G401 (cell line): ENCODE measurements around the gene TXNDC16. TPM values are rescaled to one million over a fixed set of nuclear protein-coding genes. Genes with fewer than 3 reads are reported as not detected.
"Not testable (repeated sequence)": the region's sequence is repeated elsewhere in the genome, so short reads cannot be mapped to it uniquely, and the experiment has no call there.

ENCODE experiments used
- DNase-seq: peaks from one replicate; pipeline ENCODE4 v3.0.0-alpha.2; 2015; ENCODE audit warnings: low spot score
- in situ Hi-C: cut with HindIII; loops from 2 replicates; pipeline ENCODE4 v1.10.0; 2016; ENCODE audit warnings: low sequenced_read_pairs, mixed read lengths
- total RNA-seq: library from RNA; depleted of rRNA; stranded (reverse); fragments of >200 nt; shearing (Covaris generic); gene quantifications from 2 replicates; pipeline ENCODE4 v1.2.3, GENCODE V29; 2014

The TXNDC16 gene
- total RNA-seq, 1 experiment from 2014 or later, result 17.1 TPM

DNA sequence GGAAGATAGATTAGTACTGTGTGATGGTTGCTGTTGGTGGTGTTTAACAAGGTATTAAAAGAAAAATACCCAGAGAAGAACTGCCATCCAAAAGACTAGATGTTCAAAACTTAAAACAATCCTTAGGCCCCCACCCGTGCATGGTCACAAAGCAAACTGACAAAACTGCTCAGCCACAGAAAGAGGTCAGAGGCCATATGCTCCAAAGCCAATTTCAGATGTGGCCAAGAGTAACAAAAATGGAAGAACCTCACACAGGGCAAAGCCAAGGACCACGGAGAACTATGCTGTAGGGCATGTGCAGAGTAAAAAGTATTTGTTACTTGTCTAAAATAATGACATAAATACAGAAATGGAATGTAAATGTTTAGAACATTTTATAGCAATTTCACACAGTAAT, 5.3 kb downstream of the TXNDC16 start:
- no peak for DNase-seq
- in situ Hi-C loops, result no loop called here

DNA sequence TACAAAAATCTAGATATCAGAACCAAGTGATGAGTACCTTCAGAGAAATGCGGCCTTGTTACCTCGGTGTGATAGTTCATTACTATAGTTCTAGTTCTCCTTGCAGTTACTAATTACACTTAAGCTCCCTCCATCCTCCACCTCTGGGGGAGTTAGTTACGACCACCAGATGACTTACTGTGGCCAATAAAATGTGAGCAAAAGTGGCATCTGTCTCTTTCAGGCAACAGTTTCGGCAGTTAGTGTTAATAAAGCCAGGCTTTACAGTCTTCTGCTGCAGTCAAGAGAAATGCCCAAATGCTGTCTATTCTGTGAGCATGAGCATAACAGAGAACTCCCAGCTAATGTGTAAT, 6.0 kb downstream of the TXNDC16 start:
- DNase-seq, result no peak
- in situ Hi-C loops, result no loop called here

DNA sequence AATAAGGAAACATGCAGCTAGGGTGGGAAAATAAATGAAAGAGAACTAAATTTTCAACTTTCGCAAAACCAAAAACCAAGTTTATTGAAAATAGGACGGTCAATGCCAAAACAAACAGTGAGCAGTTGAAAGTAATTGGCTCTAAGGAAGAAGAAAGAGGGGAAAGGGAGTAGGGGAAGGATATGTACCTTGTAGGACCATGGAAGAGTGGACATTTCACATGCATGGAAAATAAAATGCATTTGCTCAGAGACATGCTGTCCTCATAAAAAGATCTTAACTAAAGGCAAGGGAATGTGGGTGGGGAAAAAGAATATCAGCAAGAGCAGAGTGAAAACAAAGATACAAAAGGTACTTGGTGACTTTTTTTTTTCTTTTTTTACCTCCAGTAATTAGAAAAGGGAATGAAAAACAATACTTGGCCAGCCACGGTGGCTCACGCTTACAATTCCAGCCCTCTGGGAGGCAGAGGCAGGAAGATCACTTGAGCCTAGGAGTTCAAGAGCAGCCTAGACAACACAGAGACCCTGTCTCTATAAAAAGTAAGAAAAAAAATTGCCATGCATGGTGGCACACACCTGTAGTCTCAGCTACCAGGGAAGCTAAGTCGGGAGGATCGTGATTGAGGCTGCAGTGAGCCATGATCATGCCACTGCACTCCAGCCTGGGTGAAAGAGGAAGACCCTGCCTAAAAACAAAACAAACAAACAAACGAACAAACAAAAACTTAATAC, 6.6 kb downstream of the TXNDC16 start:
- no peak for DNase-seq
- in situ Hi-C loops, result no loop called here

GRCh38 chr14:52538623-52539022, 13.7 kb downstream of the TXNDC16 start:
- in situ Hi-C loops, result no loop called here

DNA sequence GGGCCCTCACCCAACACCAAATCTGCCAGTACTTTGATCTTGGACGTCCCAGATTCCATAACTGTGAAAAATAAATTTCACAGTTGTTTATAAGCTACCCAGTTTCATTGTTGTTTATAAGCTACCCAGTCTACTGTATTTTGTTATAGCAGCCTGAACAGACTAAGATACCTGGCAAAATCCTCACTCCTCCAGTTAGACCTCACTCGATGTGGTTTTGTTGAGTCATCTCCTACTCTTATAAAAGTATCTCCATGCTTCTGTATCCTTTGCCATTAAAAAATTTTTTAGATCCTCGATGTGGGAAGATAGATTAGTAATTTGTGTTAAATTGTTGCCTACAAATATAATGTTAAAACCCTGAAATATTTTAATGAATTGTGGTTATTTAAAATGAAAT, 16.0 kb downstream of the TXNDC16 start:
- in situ Hi-C loops, result no loop called here
- DNase-seq, result no peak

More at GRCh38 chr14:52538623-52539022, 13.7 kb downstream of the TXNDC16 start:
- DNase-seq, result no peak

GRCh38 chr14:52531481-52531880, 20.8 kb downstream of the TXNDC16 start:
- in situ Hi-C loops, result no loop called here
- DNase-seq, result no peak

GRCh38 chr14:52527052-52527451, 25.3 kb downstream of the TXNDC16 start:
- DNase-seq, result no peak
- in situ Hi-C loops, result no loop called here

DNA sequence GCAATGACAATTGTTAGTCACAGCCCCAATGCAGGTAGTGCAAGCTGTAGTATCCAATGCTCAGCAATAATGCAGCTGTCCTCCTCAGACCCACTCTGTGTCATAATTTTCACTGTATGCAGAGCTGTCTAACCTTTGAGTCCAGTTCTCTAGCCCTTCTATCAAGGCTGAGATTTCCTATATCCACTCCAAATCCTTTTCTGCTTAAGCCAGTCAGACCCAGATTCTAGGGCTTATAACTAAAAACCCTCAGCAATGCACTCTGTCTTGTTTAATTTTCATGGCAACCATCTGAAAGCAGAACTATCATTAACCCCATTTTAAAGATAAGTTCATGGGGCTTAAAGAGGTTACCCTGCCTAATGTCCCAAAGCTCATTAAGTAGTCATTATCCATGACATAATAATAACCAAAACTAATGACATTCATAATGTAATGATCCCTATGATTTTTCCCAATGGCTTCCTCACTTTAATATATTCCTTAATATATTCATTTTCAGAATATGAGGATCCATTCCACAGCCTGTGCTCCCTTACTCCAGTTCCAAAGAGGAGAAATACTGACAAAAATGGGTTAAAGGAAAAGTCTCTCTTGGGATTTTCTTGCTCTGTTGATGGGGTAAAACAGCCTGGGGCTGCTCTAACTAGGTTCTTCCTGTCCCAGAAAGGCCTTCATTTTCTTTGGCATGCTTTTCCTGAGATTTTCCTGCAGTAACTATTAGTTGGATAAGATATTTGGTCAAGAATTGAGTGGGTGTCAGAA, 29.5 kb downstream of the TXNDC16 start:
- DNase-seq, result no peak
- in situ Hi-C loops, result no loop called here

GRCh38 chr14:52522033-52522432, 30.3 kb downstream of the TXNDC16 start:
- no peak for DNase-seq
- in situ Hi-C loops, result no loop called here

GRCh38 chr14:52514046-52514811, 38.1 kb downstream of the TXNDC16 start:
- DNase-seq, result no peak
- in situ Hi-C loops, result no loop called here

DNA sequence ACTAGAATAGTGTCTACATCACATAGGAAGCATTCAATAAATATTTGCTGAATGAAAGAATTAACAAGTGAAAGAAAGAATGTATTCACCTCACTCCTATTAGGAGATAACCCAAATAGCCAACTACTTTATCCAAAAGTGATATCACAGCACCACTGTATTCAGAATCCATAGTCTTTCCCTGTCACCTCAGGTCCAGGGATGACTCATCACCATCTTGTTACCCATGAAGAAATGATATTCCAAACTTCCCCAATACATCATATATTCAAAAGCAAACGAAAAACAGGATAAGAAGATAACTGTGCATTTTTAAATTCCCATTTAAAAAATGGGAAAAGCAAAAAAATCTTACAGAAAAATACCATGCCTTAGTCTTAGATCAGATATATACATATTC, 39.1 kb downstream of the TXNDC16 start:
- no peak for DNase-seq
- in situ Hi-C loops, result no loop called here

- in situ Hi-C loops, result no loop called here
Measured at GRCh38 chr14:52494444-52494843, 57.9 kb downstream of the TXNDC16 start.

DNA sequence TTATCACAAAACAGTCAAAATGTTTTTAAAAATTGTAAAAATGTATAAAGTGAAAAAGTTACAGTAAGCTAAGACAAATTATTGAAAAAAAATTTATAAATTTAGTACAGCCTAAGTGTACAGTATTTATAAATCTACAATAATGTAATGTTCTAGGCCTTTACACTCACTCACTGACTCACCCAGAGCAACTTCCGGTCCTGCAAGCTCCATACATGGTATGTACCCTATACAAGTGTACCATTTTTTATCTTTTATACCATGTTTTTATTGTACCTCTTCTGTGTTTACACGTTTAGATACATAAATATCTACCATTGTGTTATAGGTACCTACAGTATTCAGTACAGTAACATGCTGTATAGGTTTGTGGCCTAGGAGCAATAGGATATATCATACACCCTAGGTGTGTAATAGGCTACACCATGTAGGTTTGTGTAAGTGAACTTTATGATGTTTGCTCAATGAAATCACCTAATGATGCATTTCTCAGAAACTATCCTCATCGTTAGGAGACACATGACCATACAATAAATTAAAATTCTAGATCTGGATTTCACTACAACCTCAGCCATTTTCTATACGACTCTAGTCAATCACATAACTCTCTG, 66.8 kb downstream of the TXNDC16 start:
- in situ Hi-C loops, result no loop called here

More at GRCh38 chr14:52494444-52494843, 57.9 kb downstream of the TXNDC16 start:
- peak; percentile 13 for DNase-seq

DNA sequence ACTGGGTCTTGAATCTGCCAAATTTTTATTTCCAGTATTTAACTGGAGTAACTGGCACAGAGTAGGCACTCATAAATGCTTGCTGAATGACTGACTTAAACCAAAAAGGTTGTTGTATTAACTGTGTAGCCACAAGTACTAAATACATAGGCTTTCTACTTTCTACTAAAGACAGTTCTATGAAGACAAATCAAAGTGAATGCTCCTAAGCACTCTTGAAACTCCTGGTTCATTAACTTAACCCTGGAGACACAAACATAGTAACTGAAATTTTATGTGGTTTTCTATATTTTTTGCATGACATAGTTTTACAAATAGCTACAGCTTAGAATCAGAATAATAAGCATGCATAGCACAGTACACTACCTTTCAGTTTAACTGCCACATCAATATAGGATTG, 70.4 kb downstream of the TXNDC16 start:
- in situ Hi-C loops, result no loop called here
- no peak for DNase-seq

More for the DNA sequence above, 66.8 kb downstream of the TXNDC16 start:
- no peak for DNase-seq

- in situ Hi-C loops, result no loop called here
- DNase-seq, result peak; percentile 12
Measured at GRCh38 chr14:52473557-52473956, 78.7 kb downstream of the TXNDC16 start.

DNA sequence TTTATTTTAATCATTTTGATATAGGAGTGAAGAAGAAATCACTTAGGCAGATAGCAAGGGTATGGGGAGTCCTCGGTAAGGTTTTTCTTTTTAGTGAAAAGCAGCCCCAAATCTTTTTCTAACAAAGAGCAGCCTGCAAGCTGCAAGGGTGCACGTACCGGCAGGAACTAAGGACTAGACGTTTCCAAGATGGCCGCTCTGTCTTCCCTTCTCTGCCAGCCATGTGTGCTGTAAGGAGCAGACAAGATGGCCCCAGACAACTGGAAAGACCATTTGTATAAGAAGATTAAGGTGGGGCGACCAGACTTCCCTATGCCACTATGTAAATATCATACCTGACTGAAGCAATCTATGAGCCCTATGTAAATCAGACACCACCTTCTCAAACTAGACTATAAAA, 79.6 kb downstream of the TXNDC16 start:
- in situ Hi-C loops, result no loop called here
- DNase-seq, result no peak

GRCh38 chr14:52472251-52472650, 80.1 kb downstream of the TXNDC16 start:
- in situ Hi-C loops, DNase-seq: not testable (repeated sequence)

DNA sequence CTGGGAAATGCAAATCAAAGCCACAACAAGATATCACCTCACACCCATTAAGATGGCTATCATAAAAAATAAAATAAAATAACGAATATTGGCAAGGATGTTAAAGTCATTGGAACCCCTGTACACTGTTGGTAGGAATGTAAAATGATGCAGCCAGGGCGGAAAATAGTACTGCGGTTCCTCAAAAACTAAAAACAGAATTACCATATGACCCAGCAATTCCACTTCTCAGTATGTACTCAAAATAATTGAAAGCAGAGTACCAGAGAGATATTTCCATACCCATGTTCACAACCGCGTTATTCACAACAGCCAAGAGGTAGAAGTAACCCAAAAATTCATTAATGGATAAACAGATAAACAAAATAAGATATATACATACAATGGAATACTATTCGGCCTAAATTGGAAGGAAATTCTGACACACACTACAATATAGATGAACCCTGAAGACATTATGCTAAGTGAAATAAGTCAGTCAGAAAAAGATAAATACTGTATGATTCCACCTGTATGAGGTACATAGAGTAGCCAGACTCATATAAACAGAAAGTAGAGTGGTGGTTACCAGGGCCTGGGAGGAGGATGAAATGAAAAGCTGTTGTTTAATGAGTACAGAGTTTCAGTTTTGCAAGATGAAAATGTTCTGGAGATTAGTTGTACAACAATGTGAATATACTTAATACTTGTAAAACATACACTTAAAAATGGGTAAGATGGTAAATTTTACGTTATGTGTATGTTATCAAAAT, 84.6 kb downstream of the TXNDC16 start:
- in situ Hi-C loops, result no loop called here
- no peak for DNase-seq

- DNase-seq, result no peak
- in situ Hi-C loops, result no loop called here
Measured at GRCh38 chr14:52464175-52464574, 88.1 kb downstream of the TXNDC16 start.
